WERI-Rb-1 (cell line): ENCODE results near the gene SLC9A8.
"Not testable (repeated sequence)": the region's sequence is repeated elsewhere in the genome, so short reads cannot be mapped to it uniquely, and the experiment has no call there.

Source experiments
- DNase-seq: peaks from one replicate; pipeline ENCODE4 v3.0.0-alpha.2; 2020
- H3K27ac ChIP-seq: fragments of 250-450 bp; sonication (Bioruptor Pico); 2 replicates; pipeline ENCODE4 v1.5.1; 2020; ENCODE audit warnings: mild to moderate bottlenecking, moderate library complexity
- H3K27me3 ChIP-seq: fragments of 250-450 bp; sonication (Bioruptor Pico); 2 replicates; pipeline ENCODE4 v1.5.1; 2021; ENCODE audit warnings: mild to moderate bottlenecking, low read depth, moderate library complexity; ENCODE audit not compliant: insufficient read depth, severe bottlenecking
- H3K36me3 ChIP-seq: fragments of 250-450 bp; sonication (Bioruptor Pico); 2 replicates; pipeline ENCODE4 v1.5.1; 2020; ENCODE audit warnings: mild to moderate bottlenecking, moderate library complexity
- H3K4me3 ChIP-seq: 2 replicates; pipeline ENCODE4 v1.5.1; 2011; ENCODE audit warnings: low read depth, mild to moderate bottlenecking, control low read depth, low read length
- H3K9me3 ChIP-seq: fragments of 250-450 bp; sonication (Bioruptor Pico); 2 replicates; pipeline ENCODE4 v1.5.1; 2021; ENCODE audit warnings: mild to moderate bottlenecking, moderate library complexity; ENCODE audit not compliant: severe bottlenecking
- TF ChIP-seq, protein P1 (sequence below): IDR thresholded peaks from 2 replicates; pipeline ENCODE4 v1.5.1; 2011; ENCODE audit warnings: low read depth, mild to moderate bottlenecking, control low read depth, inconsistent platforms, low read length

SLC9A8 gene

DNA sequence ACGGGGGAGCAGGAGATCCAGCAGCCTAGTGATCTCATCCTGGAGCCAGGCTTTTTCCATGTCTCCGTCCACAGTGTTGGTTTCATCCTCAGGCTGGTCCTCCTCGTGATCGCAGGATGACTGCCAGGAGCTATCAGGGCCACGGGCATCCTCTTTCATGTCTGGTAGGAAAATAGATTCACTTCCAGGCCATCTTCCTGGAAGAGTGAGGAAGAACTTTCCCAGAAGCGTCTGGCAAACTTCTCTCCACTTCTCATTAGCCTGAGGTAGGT lies 15.3 kb upstream of the SLC9A8 start:
- DNase-seq = no peak
- H3K9me3 ChIP-seq = no peaks in the 10 kb centered on the region
- H3K27ac ChIP-seq = no peak overlapping the region
- H3K36me3 ChIP-seq = no peaks in the 10 kb centered on the region
- TF ChIP-seq, protein P1, sequence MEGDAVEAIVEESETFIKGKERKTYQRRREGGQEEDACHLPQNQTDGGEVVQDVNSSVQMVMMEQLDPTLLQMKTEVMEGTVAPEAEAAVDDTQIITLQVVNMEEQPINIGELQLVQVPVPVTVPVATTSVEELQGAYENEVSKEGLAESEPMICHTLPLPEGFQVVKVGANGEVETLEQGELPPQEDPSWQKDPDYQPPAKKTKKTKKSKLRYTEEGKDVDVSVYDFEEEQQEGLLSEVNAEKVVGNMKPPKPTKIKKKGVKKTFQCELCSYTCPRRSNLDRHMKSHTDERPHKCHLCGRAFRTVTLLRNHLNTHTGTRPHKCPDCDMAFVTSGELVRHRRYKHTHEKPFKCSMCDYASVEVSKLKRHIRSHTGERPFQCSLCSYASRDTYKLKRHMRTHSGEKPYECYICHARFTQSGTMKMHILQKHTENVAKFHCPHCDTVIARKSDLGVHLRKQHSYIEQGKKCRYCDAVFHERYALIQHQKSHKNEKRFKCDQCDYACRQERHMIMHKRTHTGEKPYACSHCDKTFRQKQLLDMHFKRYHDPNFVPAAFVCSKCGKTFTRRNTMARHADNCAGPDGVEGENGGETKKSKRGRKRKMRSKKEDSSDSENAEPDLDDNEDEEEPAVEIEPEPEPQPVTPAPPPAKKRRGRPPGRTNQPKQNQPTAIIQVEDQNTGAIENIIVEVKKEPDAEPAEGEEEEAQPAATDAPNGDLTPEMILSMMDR = no peak
- H3K4me3 ChIP-seq = no peak overlapping the region
- no peaks in the 10 kb centered on the region for H3K27me3 ChIP-seq

DNA sequence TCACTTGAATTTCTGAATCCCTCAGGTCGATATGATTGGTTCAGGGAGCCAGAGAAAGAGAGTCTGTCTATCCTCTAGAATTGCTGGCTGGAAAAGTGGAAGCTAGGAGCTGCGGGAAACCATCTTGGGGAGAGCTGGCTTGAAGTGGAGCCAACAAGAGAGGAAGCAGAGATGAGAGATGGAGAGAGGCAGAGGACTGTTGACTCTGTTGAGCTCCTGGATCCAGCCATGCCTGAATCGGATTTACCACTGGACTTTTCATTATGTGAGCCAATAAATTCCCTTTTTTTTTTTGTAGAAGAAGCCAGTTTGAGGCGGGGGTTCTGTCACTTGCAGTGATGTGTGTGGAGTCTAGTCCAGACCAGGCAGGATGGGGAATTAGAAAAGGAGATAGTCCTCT lies 13.9 kb upstream of the SLC9A8 start:
- TF ChIP-seq, protein P1 = no peak
- Histone ChIP-seq H3K36me3 (no peaks in the 10 kb centered on the region), H3K27me3 (no peaks in the 10 kb centered on the region), H3K9me3 (no peaks in the 10 kb centered on the region), H3K4me3 (no peak overlapping the region), H3K27ac (no peak overlapping the region)
- no peak for DNase-seq

DNA sequence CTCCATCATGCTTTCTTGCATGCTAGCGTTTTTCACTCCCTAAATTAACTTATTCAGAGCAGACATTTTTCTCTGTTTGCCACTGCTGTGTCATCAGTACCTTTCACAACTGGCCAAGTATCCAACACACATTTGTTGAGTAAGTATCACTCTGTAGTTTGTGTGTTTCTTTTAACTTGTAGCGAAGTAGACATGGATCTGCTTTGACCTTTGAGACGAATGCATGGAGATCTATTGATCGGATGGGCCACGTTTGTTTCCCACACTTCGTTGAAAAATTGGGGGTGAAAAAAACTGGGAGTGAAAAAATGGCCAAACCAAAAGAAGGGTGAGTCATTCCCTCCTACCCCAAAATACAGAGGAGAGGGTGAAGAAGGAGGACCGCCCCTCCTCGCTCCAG lies 12.9 kb upstream of the SLC9A8 start:
- Histone ChIP-seq H3K27me3 (no peaks in the 10 kb centered on the region), H3K9me3 (no peaks in the 10 kb centered on the region), H3K4me3 (no peak overlapping the region), H3K36me3 (no peaks in the 10 kb centered on the region), H3K27ac (no peak overlapping the region)
- TF ChIP-seq, protein P1 = no peak
- DNase-seq = no peak

DNA sequence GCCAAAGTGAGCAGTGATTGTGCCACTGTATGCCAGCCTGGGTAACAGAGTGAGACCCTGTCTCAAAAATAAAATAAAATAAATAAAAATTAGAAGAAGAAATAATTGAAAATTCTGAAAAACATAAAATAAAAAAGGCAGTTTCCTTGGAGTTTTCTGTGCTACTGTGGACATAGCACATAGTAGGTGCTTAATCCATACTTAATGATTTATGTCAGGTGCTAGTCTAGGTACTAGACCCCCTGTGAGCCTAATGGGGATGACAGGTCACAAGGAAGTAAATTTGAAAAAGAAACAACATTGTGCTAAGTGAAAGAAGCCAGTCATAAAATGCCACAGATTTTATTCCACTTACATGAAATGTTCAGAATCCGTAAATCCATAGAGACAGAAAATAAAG lies 9.2 kb upstream of the SLC9A8 start:
- TF ChIP-seq, protein P1 = no peak
- H3K27me3 ChIP-seq = no peaks in the 10 kb centered on the region
- no peak for DNase-seq

DNA sequence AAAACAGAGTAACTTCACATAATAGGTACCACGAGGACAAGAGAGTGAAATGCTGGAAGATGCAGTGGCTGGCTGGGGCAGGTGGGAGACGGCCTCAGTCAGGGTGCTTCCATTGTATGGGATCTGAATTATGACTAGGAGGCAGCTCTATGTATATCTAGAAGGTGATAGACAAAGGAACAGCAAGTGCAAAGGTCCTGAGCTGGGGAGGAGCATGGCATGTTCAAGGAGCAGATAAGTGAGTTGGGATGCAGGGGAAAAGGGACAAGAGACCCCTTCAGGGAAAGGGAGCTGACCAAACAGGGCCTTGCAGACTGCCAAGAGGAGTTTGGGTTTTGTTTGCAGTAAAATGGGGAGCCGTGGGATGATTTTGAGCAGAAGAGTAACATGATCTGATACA lies 8.3 kb upstream of the SLC9A8 start:
- Histone ChIP-seq H3K9me3 (no peaks in the 10 kb centered on the region), H3K27me3 (no peaks in the 10 kb centered on the region), H3K4me3 (no peak overlapping the region), H3K27ac (no peak overlapping the region), H3K36me3 (no peaks in the 10 kb centered on the region)
- TF ChIP-seq, protein P1 = no peak
- DNase-seq = no peak

More for the DNA sequence above, 9.2 kb upstream of the SLC9A8 start:
- Histone ChIP-seq H3K27ac (no peak overlapping the region), H3K9me3 (no peaks in the 10 kb centered on the region), H3K4me3 (no peak overlapping the region), H3K36me3 (no peaks in the 10 kb centered on the region)

DNA sequence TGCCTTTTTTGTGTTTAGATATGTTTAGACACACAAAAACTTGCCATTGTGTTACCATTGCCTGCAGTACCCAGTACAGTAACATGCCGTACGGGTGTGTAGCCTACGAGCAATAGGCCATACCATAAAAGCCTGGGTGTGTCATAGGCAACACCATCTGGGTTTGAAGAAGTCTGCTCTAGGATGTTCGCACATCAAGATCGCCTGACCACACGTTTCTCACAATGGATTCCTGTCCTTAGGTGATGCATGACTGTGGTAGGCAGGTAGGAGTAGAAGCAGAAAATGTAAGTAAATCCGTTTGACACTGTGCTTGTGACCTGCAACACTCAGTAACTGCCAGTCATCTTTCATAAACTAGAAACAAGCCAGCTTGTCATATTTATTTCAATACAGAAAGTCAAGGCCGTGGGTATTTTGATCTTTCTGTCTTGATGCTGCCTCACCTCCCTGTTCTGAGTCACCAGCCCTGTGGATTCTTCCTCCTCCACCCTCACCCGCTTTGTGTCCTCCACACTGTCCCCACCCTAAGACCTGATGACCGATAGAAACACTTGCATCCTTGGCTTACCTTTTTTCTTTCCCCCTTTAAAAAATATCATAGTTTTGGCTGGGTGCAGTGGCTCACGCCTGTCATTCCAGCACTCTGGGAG lies 7.3 kb upstream of the SLC9A8 start:
- H3K27ac ChIP-seq, DNase-seq, H3K4me3 ChIP-seq, H3K27me3 ChIP-seq, H3K9me3 ChIP-seq, H3K36me3 ChIP-seq: not testable (repeated sequence)
